Activated T-helper 1 cell treated with anti-CD3 and anti-CD28 coated beads, Interleukin-2, amount 50 U/mL, for 16 hours (primary cell): ENCODE results near the gene C13orf42.

ENCODE experiments used
- DNase-seq, 2 donors: peaks; one replicate each; pipeline ENCODE4 v3.0.0-alpha.2; 2020; ENCODE audit warnings: low read depth in 1 of 2, low spot score in 1 of 2

C13orf42 gene

GRCh38 chr13:51111174-51111573, at the start of gene C13orf42:
C13orf42 (minus strand) TSS chr13:51111274; CDS start chr13:51111209, 65 bp downstream.
- no peak for DNase-seq

DNA sequence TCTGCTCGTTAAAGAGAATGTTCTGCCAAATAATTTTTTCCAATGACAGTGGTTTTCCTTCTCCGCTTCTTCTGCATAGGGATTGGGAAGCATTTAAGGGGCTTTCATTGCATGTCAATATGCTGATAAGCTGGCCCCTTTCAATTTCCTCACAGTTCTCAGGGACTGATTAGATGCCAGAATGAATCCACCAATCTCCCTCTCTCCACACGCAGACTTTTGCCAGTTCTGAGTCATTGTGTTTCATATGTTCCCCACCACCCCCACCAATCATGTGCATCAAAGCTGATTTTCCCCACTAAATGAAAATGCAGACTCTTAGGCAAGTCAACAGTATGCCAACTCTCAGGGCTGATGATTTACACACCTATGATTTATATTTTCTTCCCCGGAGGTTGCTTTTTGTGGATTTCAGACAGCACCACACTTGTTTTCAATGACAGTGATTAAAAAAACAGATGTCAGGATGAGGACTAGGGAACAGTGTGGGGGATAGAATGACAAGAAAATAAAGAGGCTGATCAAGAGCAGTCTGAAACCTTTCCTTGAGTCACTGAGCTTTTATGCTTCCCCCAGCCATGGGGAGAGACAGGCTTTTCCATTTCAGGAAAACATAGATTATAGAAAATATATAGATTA, 47.9 kb upstream of the C13orf42 start:
- DNase-seq: no peak

DNA sequence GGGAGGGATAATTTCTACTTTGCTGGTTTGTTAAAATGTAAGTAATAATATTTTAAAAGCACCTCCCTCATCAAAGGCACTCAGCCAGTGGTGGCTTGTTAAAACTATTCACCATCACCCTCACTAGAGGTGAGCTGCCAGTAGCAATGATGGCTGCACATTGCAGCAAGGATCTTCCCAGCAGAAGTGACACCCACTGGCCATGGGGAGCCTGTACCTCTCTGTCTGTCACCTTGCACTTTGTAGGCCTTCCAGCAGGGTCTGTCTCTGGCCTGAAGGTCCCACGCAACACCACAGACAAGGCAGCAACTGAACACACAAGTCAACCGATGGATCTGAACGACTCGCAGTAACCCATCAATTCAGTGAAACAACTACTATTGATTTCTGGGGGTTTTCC, 47.3 kb upstream of the C13orf42 start:
- DNase-seq: no peak

- no peak for DNase-seq
Observed at GRCh38 chr13:51156648-51157047, 45.6 kb upstream of the C13orf42 start.

- DNase-seq: no peak
Observed at GRCh38 chr13:51155776-51156515, 44.9 kb upstream of the C13orf42 start.

- no peak for DNase-seq
Observed at GRCh38 chr13:51155161-51155560, 44.1 kb upstream of the C13orf42 start.

- DNase-seq: no peak
Observed at GRCh38 chr13:51154029-51154555, 43.0 kb upstream of the C13orf42 start.

DNA sequence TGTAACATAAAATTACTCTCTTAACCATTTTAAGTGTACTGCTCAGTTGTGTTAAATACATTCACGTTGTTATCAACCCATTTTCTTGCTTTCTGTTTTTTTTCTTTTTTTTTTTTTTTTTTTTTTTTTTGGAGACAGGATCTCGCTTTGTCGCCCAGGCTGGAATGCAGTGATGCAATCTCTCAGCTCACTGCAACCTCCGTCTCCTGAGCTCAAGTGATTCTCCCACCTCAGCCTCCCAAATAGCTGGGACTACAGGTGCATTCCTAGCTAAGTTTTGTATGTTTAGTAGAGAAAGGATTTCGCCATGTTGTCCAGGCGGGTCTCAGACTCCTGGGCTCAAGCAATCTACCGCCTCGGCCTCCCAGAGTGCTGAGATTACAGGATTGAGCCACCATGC, 42.5 kb upstream of the C13orf42 start:
- DNase-seq: no peak

GRCh38 chr13:51152701-51153100, 41.6 kb upstream of the C13orf42 start:
- DNase-seq: no peak

GRCh38 chr13:51151463-51151862, 40.4 kb upstream of the C13orf42 start:
- DNase-seq: no peak

DNA sequence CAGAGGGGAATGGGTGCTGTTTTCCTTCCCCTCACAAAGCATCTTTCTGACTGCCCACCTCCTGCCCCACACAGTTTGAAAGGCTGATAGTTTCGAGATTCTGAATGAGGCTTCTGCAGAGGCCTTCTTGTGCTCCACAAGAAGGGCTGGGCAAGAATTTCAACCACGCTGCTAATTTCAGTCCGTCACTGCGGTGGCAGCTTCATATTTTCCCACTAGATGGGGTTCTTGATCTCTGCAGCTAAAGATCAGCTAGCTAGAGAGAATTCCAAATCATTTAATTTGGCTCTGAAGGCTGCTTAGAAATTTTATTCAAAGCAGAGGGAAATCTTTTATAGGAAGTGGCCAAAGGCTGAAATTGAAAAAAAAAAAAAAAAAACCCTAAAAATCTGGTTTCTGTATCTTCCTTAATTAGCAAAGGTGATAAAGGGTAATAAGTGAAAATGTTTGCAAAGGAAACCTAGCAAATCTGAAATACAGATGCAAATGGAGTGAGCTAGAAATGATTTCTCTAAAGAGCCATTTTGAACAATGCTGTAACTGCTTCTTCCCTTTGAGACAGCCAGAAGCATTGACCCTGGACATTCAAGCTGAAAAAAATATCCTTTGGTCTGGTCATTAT, 38.0 kb upstream of the C13orf42 start:
- no peak for DNase-seq

DNA sequence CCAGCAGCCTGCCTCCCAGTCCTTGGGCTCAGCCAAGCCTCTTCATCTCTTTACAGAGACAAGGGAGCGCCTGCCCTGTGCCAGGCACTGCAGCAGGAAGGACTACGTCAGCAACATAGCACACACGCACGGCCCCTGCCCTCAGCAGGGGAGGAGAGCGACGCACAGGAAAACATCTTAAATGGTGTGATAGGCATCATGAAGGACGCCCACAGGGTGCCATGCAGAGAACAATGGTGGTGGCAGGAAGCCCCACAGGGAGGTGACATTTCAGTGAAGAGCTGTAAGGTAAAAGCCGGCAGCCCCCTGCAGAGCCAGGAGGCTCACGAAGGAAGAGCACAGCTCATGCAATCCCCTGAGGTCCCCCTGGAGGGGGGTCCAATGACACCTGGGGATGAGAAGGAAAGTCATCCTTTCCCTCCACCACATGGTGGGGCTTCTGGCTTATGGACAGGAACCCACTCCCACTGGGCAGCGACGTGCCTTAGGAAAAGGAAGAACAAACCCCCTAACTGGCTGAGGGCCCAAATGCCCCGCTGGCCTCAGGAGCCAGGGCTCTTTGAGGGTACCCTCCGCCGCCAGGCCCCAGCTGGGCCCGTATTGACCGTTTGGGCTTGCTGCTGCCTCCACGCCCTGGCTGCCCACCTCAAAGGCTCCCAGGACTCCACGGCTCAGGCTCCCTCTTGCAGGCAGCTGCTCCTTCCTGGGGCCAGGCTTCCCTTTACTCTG, 37.3 kb upstream of the C13orf42 start:
- no peak for DNase-seq

DNA sequence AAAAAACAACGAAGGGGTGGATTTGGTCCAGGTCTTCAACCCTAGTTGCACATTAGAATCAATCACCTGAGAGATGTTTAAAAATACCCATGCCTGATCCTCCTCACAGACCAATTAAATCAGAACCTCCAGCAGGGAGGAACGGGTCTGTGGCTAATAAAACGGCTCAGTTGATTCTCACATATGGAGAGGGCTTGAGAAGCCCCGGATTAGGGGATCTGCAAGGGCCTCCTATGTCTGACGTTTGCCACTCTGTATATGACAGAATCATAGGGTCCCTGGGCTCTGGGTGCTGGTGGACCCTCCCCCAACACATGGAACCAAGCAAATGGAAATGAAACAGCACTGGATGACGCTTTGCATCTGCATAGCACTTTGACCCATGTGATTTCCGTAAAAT, 36.7 kb upstream of the C13orf42 start:
- no peak for DNase-seq

- DNase-seq: no peak
Observed at GRCh38 chr13:51146667-51147066, 35.6 kb upstream of the C13orf42 start.

DNA sequence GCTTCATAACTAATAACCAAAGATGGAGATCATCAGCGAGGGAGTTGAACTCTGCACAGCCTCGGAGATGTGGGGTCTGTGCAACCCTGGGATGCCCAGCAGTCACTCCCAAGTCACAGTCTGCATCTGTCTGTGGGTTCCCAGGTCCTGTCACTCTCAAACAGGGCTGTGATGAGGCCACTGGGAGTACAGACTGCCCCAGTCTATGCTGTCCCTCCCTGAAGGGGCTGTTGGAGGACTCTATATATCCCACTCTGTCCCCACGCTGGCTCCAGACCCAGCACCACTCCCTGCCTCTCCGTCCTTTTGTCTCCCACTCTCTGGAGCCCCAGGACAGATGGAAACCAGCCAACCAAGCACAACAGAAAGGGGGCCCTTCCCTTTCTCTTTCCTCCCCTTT, 26.2 kb upstream of the C13orf42 start:
- DNase-seq: no peak

- no peak for DNase-seq
Observed at GRCh38 chr13:51136276-51136980, 25.4 kb upstream of the C13orf42 start.

DNA sequence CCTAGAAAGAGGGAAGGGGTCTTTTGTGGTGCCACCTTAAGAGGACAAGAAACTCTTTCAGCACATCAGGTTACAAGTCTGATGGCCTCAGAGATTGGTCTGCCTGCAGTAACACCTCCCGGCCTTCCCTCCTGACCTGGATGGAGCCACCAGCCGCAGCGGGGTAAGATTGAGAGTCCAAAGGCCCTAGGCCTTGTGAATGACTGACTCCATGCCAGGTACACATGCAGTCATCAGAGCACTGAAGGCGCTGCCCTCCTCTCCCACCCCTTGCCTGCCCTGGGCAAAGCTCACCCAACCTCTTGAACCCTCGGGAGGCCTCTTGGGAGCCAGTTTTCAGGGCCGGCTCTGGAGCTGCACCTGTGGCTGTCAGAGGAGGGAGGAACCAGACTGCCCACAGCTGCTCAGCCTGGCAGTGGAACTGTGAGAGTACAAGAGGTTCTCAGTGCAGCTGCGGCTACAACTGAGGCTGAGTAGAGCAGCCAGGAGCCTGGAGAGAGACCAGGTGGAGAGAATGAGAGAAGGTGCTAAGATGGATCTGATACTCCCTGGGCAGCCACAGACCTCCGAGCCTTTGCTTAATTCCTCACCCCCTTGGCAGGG, 23.8 kb upstream of the C13orf42 start:
- DNase-seq: no peak

GRCh38 chr13:51130348-51130747, 19.3 kb upstream of the C13orf42 start:
- no peak for DNase-seq

GRCh38 chr13:51125495-51126226, 14.6 kb upstream of the C13orf42 start:
- DNase-seq: no peak
